ENCODE measurements around the gene ASCC3. TPM values are rescaled to one million over a fixed set of nuclear protein-coding genes. Genes with fewer than 3 reads are reported as not detected.

The ASCC3 gene
- 72.9 and 79.3 TPM in 2 replicates for total RNA-seq (2014; rRNA removed; shearing (Covaris generic))

GRCh38 chr6:100880853-100881706, at the start of gene ASCC3:
TSS of gene ASCC3 (minus strand) at chr6:100881329. CDS start at chr6:100867997, 13,332 bp downstream.
- H3K4me3 ChIP-seq: peak within 1 kb of the TSS; percentile 80
- H3K27me3 ChIP-seq: no peaks in the 10 kb centered on the region
- no peaks in the 10 kb centered on the region; the same call in 1 of the 2 replicates for H3K9me3 ChIP-seq (replicated peaks)
- H3K27ac ChIP-seq: peak within 1 kb of the TSS; percentile 86
- DNase-seq: peak; percentile 93
- peaks cover 2% of the 10 kb centered on the region; the same call in 1 of the 2 replicates for H3K36me3 ChIP-seq
- H3K4me1 ChIP-seq: peaks cover 4% of the 10 kb centered on the region; the same call in 1 of the 2 replicates

GRCh38 chr6:100925749-100926148, 44.6 kb upstream of the ASCC3 start:
- H3K27ac ChIP-seq: no peak overlapping the region
- H3K36me3 ChIP-seq: no peaks in the 10 kb centered on the region
- no peak for DNase-seq
- H3K27me3 ChIP-seq: no peaks in the 10 kb centered on the region
- peaks cover 8% of the 10 kb centered on the region; the same call in 1 of the 2 replicates for H3K4me1 ChIP-seq
- H3K4me3 ChIP-seq: no peak overlapping the region
- peaks cover 3% of the 10 kb centered on the region; the same call in 1 of the 2 replicates for H3K9me3 ChIP-seq (replicated peaks)

- no peaks in the 10 kb centered on the region for H3K36me3 ChIP-seq
- no peak overlapping the region for H3K27ac ChIP-seq
- no peaks in the 10 kb centered on the region for H3K27me3 ChIP-seq
- peaks cover 3% of the 10 kb centered on the region; the same call in 1 of the 2 replicates for H3K9me3 ChIP-seq (replicated peaks)
- H3K4me1 ChIP-seq: peaks cover 8% of the 10 kb centered on the region; the same call in 1 of the 2 replicates
- no peak for DNase-seq
- H3K4me3 ChIP-seq: no peak overlapping the region
These were observed 43.6 kb upstream of the ASCC3 start for GRCh38 chr6:100924534-100925227.

GRCh38 chr6:100923481-100924165, 42.5 kb upstream of the ASCC3 start:
- Histone ChIP-seq H3K9me3 (replicated peaks) (peaks cover 3% of the 10 kb centered on the region; the same call in 1 of the 2 replicates), H3K27ac (no peak overlapping the region), H3K4me3 (no peak overlapping the region), H3K36me3 (no peaks in the 10 kb centered on the region), H3K27me3 (no peaks in the 10 kb centered on the region), H3K4me1 (peaks cover 8% of the 10 kb centered on the region; the same call in 1 of the 2 replicates)
- DNase-seq: no peak

- Histone ChIP-seq H3K27me3 (no peaks in the 10 kb centered on the region), H3K4me3 (no peak overlapping the region), H3K36me3 (no peaks in the 10 kb centered on the region), H3K9me3 (replicated peaks) (no peaks in the 10 kb centered on the region), H3K4me1 (peaks cover 8% of the 10 kb centered on the region; the same call in 1 of the 2 replicates), H3K27ac (no peak overlapping the region)
- no peak for DNase-seq
These were observed 39.0 kb upstream of the ASCC3 start for GRCh38 chr6:100920028-100920605.

- H3K9me3 ChIP-seq (replicated peaks): no peaks in the 10 kb centered on the region
- H3K27ac ChIP-seq: no peak overlapping the region
- peaks cover 3% of the 10 kb centered on the region; the same call in 1 of the 2 replicates for H3K4me1 ChIP-seq
- H3K36me3 ChIP-seq: no peaks in the 10 kb centered on the region
- H3K4me3 ChIP-seq: no peak overlapping the region
- H3K27me3 ChIP-seq: no peaks in the 10 kb centered on the region
- no peak for DNase-seq
These were observed 37.0 kb upstream of the ASCC3 start for GRCh38 chr6:100918152-100918551.

GRCh38 chr6:100915876-100916275, 34.7 kb upstream of the ASCC3 start:
- no peak for DNase-seq
- no peaks in the 10 kb centered on the region for H3K27me3 ChIP-seq

GRCh38 chr6:100913400-100914276, 32.5 kb upstream of the ASCC3 start:
- Histone ChIP-seq H3K4me3 (no peak overlapping the region), H3K9me3 (replicated peaks) (no peaks in the 10 kb centered on the region), H3K27ac (no peak overlapping the region), H3K4me1 (no peaks in the 10 kb centered on the region), H3K36me3 (no peaks in the 10 kb centered on the region), H3K27me3 (no peaks in the 10 kb centered on the region)
- DNase-seq: no peak

More at GRCh38 chr6:100915876-100916275, 34.7 kb upstream of the ASCC3 start:
- no peak overlapping the region for H3K27ac ChIP-seq
- H3K4me3 ChIP-seq: no peak overlapping the region
- no peaks in the 10 kb centered on the region for H3K9me3 ChIP-seq (replicated peaks)
- H3K36me3 ChIP-seq: no peaks in the 10 kb centered on the region
- H3K4me1 ChIP-seq: no peaks in the 10 kb centered on the region

- no peaks in the 10 kb centered on the region for H3K27me3 ChIP-seq
- no peak overlapping the region for H3K4me3 ChIP-seq
- no peaks in the 10 kb centered on the region for H3K36me3 ChIP-seq
- no peak for DNase-seq
- no peaks in the 10 kb centered on the region for H3K9me3 ChIP-seq (replicated peaks)
- no peaks in the 10 kb centered on the region for H3K4me1 ChIP-seq
- H3K27ac ChIP-seq: no peak overlapping the region
These were observed 25.2 kb upstream of the ASCC3 start for GRCh38 chr6:100906325-100906724.

- DNase-seq: peak in 1 of 2 experiments; percentile 46
- Histone ChIP-seq H3K4me3 (no peak overlapping the region), H3K36me3 (no peaks in the 10 kb centered on the region), H3K4me1 (no peaks in the 10 kb centered on the region), H3K27ac (no peak overlapping the region), H3K9me3 (replicated peaks) (no peaks in the 10 kb centered on the region), H3K27me3 (no peaks in the 10 kb centered on the region)
These were observed 23.9 kb upstream of the ASCC3 start for GRCh38 chr6:100905067-100905466.

GRCh38 chr6:100904316-100904715, 23.2 kb upstream of the ASCC3 start:
- Histone ChIP-seq H3K27ac (no peak overlapping the region), H3K36me3 (no peaks in the 10 kb centered on the region), H3K4me1 (no peaks in the 10 kb centered on the region), H3K9me3 (replicated peaks) (no peaks in the 10 kb centered on the region), H3K4me3 (no peak overlapping the region), H3K27me3 (no peaks in the 10 kb centered on the region)
- DNase-seq: no peak

GRCh38 chr6:100901582-100901981, 20.5 kb upstream of the ASCC3 start:
- H3K27me3 ChIP-seq: no peaks in the 10 kb centered on the region
- H3K4me3 ChIP-seq: no peak overlapping the region
- H3K9me3 ChIP-seq (replicated peaks): no peaks in the 10 kb centered on the region
- H3K4me1 ChIP-seq: no peaks in the 10 kb centered on the region
- no peak for DNase-seq
- H3K27ac ChIP-seq: no peak overlapping the region
- H3K36me3 ChIP-seq: no peaks in the 10 kb centered on the region

- Histone ChIP-seq H3K36me3 (no peaks in the 10 kb centered on the region), H3K4me3 (no peak overlapping the region), H3K9me3 (replicated peaks) (no peaks in the 10 kb centered on the region), H3K27me3 (no peaks in the 10 kb centered on the region), H3K27ac (no peak overlapping the region), H3K4me1 (no peaks in the 10 kb centered on the region)
- no peak for DNase-seq
These were observed 18.1 kb upstream of the ASCC3 start for GRCh38 chr6:100899202-100899601.
